Activated T-cell treated with anti-CD3 and anti-CD28 coated beads, Interleukin-2, amount 50 U/mL, for 24 hours (primary cell): ENCODE measurements around the gene TMEM150B.
A peak's percentile ranks its signal among the peaks of the same experiment; 100 is the strongest.
"Not testable (repeated sequence)": the region's sequence is repeated elsewhere in the genome, so short reads cannot be mapped to it uniquely, and the experiment has no call there.

ENCODE experiments used
- DNase-seq: peaks from one replicate; pipeline ENCODE4 v3.0.0-alpha.2; 2020
- H3K27ac Mint-ChIP-seq: 2 replicates; pipeline ENCODE4 v1.8.0; 2020; ENCODE audit warnings: mild to moderate bottlenecking, mixed read lengths
- H3K27me3 Mint-ChIP-seq: 2 replicates; pipeline ENCODE4 v1.8.0; 2020; ENCODE audit warnings: mixed read lengths
- H3K36me3 Mint-ChIP-seq: 2 replicates; pipeline ENCODE4 v1.8.0; 2020; ENCODE audit warnings: low read depth, mixed read lengths
- H3K4me1 Mint-ChIP-seq: 2 replicates; pipeline ENCODE4 v1.8.0; 2020; ENCODE audit warnings: low read depth, mixed read lengths
- H3K4me3 Mint-ChIP-seq: 2 replicates; pipeline ENCODE4 v1.8.0; 2020; ENCODE audit warnings: mild to moderate bottlenecking, moderate library complexity, mixed read lengths
- H3K9me3 Mint-ChIP-seq: 2 replicates; pipeline ENCODE4 v1.8.0; 2020; ENCODE audit warnings: mixed read lengths

The TMEM150B gene

DNA sequence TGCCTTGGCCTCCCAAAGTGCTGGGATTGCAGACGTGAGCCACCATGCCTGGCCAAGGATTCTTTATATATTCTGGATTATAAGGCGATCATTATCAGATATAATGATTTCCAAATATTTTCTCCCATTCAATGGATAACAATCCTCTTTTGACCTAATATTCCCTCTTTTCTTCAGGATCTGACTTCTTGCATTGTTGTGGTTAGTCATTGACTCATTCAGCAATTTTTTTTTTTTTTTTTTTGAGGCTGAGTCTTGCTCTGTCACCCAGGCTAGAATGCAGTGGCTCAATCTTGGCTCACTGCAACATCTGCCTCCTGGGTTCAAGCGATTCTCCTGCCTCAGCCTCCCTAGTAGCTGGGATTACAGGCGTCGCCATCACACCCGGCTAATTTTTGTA is 4.7 kb upstream of the TMEM150B start:
- H3K4me3 Mint-ChIP-seq, H3K9me3 Mint-ChIP-seq, H3K36me3 Mint-ChIP-seq, H3K4me1 Mint-ChIP-seq, DNase-seq, H3K27ac Mint-ChIP-seq: not testable (repeated sequence)
- H3K27me3 Mint-ChIP-seq = peaks cover 16% of the 10 kb centered on the region

DNA sequence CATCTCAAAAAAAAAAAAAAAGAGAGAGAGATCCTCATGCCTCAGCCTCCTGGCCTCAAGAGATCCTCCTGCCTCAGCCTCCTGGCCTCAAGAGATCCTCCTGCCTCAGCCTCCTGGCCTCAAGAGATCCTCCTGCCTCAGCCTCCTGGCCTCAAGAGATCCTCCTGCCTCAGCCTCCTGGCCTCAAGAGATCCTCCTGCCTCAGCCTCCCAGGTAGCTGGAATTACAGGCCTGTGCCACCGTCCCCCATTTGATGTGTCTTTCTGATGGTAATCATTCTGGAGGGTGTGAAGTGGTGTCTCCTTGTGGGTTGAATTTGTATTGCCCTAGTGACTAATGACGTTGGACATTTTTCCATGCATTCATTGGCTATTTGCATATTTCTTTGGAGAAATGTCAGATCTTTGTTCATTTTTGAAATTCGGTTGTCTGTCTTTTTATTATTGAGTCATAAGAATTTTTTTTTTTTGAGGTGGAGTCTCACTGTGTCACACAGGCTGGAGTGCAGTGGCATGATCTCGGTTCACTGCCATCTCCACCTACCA is 3.7 kb upstream of the TMEM150B start:
- H3K27me3 Mint-ChIP-seq = peaks cover 10% of the 10 kb centered on the region
- H3K36me3 Mint-ChIP-seq, H3K27ac Mint-ChIP-seq, H3K4me3 Mint-ChIP-seq, H3K4me1 Mint-ChIP-seq, H3K9me3 Mint-ChIP-seq, DNase-seq: not testable (repeated sequence)

DNA sequence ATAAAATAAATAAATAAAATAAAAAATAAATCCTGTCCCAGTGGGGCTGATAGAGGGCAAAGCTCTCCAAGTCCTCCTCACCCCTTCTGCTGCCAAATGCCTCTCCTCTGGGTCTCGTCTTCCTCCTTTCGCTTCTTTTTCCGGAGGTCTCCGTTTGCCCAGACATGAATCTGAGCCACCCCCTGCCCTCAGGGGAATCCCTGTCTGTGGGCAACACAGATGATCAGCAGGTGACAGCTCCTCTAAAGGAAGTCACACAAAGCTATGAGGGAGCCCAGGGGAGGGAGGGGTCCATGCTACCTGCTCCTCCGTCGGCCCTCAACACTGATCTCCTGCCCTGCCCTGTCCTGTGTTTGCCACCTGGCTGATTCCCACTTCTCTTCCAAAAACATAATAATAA is 479 bp downstream of the TMEM150B start:
- Mint-ChIP-seq H3K27ac (no peak overlapping the region), H3K4me3 (no peak overlapping the region), H3K36me3 (no peaks in the 10 kb centered on the region), H3K4me1 (no peaks in the 10 kb centered on the region), H3K27me3 (peaks cover 3% of the 10 kb centered on the region), H3K9me3 (no peaks in the 10 kb centered on the region)
- no peak for DNase-seq

DNA sequence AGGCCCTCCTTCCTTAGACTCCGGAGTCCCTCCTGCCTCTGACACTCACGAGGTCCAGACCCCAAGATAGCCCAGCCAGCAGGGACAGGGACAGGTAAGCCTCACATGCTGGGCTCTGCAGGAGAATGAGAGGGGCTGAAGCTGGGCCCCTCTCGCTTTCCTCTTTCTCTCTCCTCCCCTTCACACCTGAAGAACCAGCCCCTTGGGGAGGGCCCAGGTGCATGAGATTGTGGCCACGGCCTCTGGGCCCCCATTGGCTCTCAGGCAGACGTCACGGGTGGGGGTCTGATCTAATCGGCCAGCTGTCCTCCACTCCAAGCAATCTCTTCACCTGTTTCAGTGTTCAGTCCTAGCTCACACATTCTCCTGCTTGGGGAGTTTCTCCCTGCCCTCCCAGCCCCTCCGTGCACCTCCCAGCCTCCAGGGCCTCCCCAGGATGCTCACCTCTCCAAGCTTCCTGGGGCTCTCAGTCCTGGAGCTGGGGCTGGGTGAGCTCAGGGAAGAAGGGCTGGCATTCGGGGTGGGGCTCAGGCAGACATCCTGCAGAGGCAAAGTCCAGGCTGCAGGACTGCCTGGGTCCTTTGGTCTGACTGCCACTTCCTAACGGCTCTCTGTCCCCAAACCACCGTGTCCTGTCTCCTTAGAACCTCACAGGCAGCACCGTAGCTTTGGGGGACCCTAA is 2.8 kb downstream of the TMEM150B start:
- Mint-ChIP-seq H3K27me3 (no peaks in the 10 kb centered on the region), H3K36me3 (no peaks in the 10 kb centered on the region), H3K4me3 (no peak overlapping the region), H3K9me3 (no peaks in the 10 kb centered on the region), H3K4me1 (no peaks in the 10 kb centered on the region), H3K27ac (no peak overlapping the region)
- no peak for DNase-seq

GRCh38 chr19:55321466-55322137 is 3.5 kb downstream of the TMEM150B start:
- H3K4me1 Mint-ChIP-seq = no peaks in the 10 kb centered on the region
- no peaks in the 10 kb centered on the region for H3K27me3 Mint-ChIP-seq
- no peaks in the 10 kb centered on the region for H3K36me3 Mint-ChIP-seq
- H3K27ac Mint-ChIP-seq = no peak overlapping the region
- H3K4me3 Mint-ChIP-seq = no peak overlapping the region
- no peak for DNase-seq
- no peaks in the 10 kb centered on the region for H3K9me3 Mint-ChIP-seq

DNA sequence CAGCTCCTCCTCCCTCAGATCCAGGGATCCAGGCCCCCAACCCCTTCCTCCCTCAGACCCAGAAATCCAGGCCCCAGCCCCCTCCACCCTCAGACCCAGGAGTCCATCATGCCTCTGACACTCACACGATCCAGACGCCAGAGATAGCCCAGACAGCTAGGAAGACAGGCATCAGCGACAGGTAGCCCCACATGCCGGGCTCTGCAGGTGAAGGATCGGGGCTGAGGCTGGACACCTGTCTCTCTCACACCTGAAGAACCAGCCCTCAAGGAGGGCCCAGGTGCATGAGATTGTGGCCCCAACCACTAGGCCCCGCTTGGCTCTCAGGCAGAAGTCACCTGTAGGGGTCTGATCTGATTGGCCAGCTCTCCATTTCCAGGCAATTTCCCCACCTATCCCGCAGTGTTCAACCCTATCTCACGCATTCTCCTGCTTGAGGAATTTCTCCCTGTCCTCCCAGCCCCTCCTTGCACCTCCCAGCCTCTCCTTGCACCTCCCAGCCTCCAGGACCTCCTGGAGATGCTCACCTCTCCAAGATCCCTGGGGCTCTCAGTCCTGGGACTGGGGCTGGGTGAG is 4.2 kb downstream of the TMEM150B start:
- Mint-ChIP-seq H3K27ac (no peak overlapping the region), H3K4me3 (no peak overlapping the region), H3K4me1 (no peaks in the 10 kb centered on the region), H3K27me3 (no peaks in the 10 kb centered on the region), H3K36me3 (no peaks in the 10 kb centered on the region), H3K9me3 (no peaks in the 10 kb centered on the region)
- no peak for DNase-seq

- H3K4me1 Mint-ChIP-seq = no peaks in the 10 kb centered on the region
- no peaks in the 10 kb centered on the region for H3K36me3 Mint-ChIP-seq
- no peak overlapping the region for H3K4me3 Mint-ChIP-seq
- no peaks in the 10 kb centered on the region for H3K9me3 Mint-ChIP-seq
- H3K27ac Mint-ChIP-seq = no peak overlapping the region
- no peak for DNase-seq
- H3K27me3 Mint-ChIP-seq = no peaks in the 10 kb centered on the region
Measured at GRCh38 chr19:55319785-55320184, 5.4 kb downstream of the TMEM150B start.

DNA sequence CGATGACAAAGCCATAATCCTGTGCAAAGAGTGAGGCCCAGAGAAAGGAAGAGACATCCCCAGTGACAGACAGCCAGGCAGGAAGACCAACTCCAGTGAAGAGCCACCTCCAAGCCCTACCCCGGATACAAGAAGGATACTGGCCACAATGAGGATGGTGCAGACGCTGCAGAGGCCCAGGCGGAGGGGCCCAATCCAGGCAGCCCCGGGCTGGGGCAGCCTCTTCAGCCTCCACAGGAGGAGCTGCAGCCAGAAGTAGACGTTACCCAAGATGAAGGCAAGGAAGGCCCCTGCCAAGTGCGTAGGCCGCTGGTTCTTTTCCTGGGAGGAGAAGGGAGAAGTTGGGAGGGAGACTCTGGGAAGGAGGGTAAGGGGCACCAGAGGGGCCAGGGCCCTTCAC is 8.5 kb downstream of the TMEM150B start:
- DNase-seq = no peak
- Mint-ChIP-seq H3K4me1 (no peaks in the 10 kb centered on the region), H3K4me3 (no peak overlapping the region), H3K27me3 (no peaks in the 10 kb centered on the region), H3K36me3 (no peaks in the 10 kb centered on the region), H3K9me3 (no peaks in the 10 kb centered on the region), H3K27ac (no peak overlapping the region)

- no peaks in the 10 kb centered on the region for H3K4me1 Mint-ChIP-seq
- H3K27me3 Mint-ChIP-seq = no peaks in the 10 kb centered on the region
- H3K9me3 Mint-ChIP-seq = no peaks in the 10 kb centered on the region
- no peak overlapping the region for H3K4me3 Mint-ChIP-seq
- no peak for DNase-seq
- H3K36me3 Mint-ChIP-seq = no peaks in the 10 kb centered on the region
- no peak overlapping the region for H3K27ac Mint-ChIP-seq
Measured at GRCh38 chr19:55315956-55316525, 9.1 kb downstream of the TMEM150B start.

GRCh38 chr19:55314396-55314795 is 10.7 kb downstream of the TMEM150B start:
- Mint-ChIP-seq H3K4me1 (no peaks in the 10 kb centered on the region), H3K27ac (peak overlapping the region; percentile 23), H3K36me3 (no peaks in the 10 kb centered on the region), H3K27me3 (no peaks in the 10 kb centered on the region), H3K9me3 (no peaks in the 10 kb centered on the region), H3K4me3 (no peak overlapping the region)
- DNase-seq = no peak

- Mint-ChIP-seq H3K27ac (no peak overlapping the region), H3K9me3 (no peaks in the 10 kb centered on the region)
- no peak for DNase-seq
Measured at GRCh38 chr19:55312621-55313512, 12.3 kb downstream of the TMEM150B start.

GRCh38 chr19:55311797-55312196 is 13.3 kb downstream of the TMEM150B start:
- no peak for DNase-seq
- Mint-ChIP-seq H3K27me3 (no peaks in the 10 kb centered on the region), H3K27ac (no peak overlapping the region), H3K4me1 (no peaks in the 10 kb centered on the region), H3K9me3 (no peaks in the 10 kb centered on the region), H3K4me3 (no peak overlapping the region), H3K36me3 (peaks cover 9% of the 10 kb centered on the region)

More at GRCh38 chr19:55312621-55313512, 12.3 kb downstream of the TMEM150B start:
- H3K36me3 Mint-ChIP-seq = peaks cover 6% of the 10 kb centered on the region
- H3K4me1 Mint-ChIP-seq = no peaks in the 10 kb centered on the region
- no peak overlapping the region for H3K4me3 Mint-ChIP-seq
- no peaks in the 10 kb centered on the region for H3K27me3 Mint-ChIP-seq

DNA sequence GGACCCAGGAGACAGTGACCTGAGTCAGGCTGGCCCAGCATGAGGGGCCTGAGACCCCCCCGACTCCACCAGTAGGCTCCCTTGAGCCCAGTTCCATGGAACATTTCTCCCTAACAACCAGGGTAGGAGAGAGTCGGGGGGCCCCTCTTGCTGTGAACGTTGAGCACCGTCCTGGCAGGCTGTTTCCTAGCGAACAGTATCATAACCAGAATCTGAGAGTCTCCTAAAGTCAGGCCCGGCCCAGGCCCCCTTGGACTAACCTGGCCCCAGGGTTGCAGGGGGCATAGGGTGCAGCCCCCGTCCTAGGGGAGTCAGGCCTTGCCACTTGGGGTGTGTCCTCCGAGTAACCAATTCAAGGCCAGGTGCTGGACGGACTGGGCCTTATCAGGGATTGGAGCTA is 13.7 kb downstream of the TMEM150B start:
- H3K9me3 Mint-ChIP-seq = no peaks in the 10 kb centered on the region
- H3K4me3 Mint-ChIP-seq = no peak overlapping the region
- no peaks in the 10 kb centered on the region for H3K4me1 Mint-ChIP-seq
- no peaks in the 10 kb centered on the region for H3K27me3 Mint-ChIP-seq
- no peak overlapping the region for H3K27ac Mint-ChIP-seq
- no peak for DNase-seq
- H3K36me3 Mint-ChIP-seq = peaks cover 9% of the 10 kb centered on the region

DNA sequence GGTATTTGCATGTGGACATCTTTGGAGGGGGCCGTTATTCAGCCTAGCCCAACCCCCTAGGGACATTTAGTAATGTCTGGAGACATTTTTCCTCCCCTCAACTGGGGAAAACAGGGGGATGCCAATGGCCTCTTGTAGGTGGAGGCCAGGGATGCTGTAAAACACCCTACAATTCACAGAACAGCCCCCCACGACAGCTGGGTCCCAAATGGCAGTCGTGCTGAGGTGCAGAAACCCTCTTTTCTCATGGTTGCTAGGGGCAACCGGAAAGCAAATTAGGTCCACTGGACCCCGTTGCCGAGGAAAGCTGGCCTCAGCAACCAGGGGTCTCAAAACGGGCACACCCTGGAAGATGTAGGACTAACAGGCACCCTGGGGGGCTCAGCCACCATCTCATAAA is 14.6 kb downstream of the TMEM150B start:
- no peak for DNase-seq
- H3K9me3 Mint-ChIP-seq = no peaks in the 10 kb centered on the region
- no peak overlapping the region for H3K27ac Mint-ChIP-seq
- H3K36me3 Mint-ChIP-seq = peaks cover 9% of the 10 kb centered on the region
- H3K27me3 Mint-ChIP-seq = no peaks in the 10 kb centered on the region
- no peaks in the 10 kb centered on the region for H3K4me1 Mint-ChIP-seq
- H3K4me3 Mint-ChIP-seq = no peak overlapping the region
